H1 (cell line): Measurements from ENCODE around the gene PATE2. TPM values are rescaled to one million over a fixed set of nuclear protein-coding genes. Genes with fewer than 3 reads are reported as not detected.

ENCODE experiments used
- PHF8 ChIP-seq: fragments of 200-600 bp; sonication (generic); conservative IDR thresholded peaks from 2 replicates; pipeline ENCODE4 v1.7.1; 2012; ENCODE audit warnings: low read depth, mild to moderate bottlenecking, inconsistent platforms, low read length, moderate library complexity
- polyA plus RNA-seq, 7 experiments: library from polyadenylated mRNA; depleted of rRNA in 3 of 7; stranded (reverse) in 5 of 7; unstranded in 2 of 7; fragments of >200 nt in 5 of 7; fragments of 200-250 nt in 2 of 7; gene quantifications; 1 replicate in 5 of 7; 2 replicates in 1 of 7; 4 replicates in 1 of 7; pipeline versions ENCODE4 v1.2.1 to v1.2.3, GENCODE V29; 2011 to 2013; ENCODE audit warnings: missing spikeins in 2 of 7, mixed read lengths in 2 of 7
- total RNA-seq: library from RNA; stranded (reverse); fragmentation: NEBNext Ultra II Directional; extraction: Animal tissue kit (Norgen Biotek cat#: 25700); gene quantifications from 2 replicates; pipeline ENCODE4 v1.2.1, GENCODE V29; 2021

Gene PATE2
- total and polyA plus RNA-seq, 2 of the 8 experiments (the other 6 are each of a cell fraction or from before 2014, with no cell fraction given): 0.14 TPM; not detected in 1

DNA sequence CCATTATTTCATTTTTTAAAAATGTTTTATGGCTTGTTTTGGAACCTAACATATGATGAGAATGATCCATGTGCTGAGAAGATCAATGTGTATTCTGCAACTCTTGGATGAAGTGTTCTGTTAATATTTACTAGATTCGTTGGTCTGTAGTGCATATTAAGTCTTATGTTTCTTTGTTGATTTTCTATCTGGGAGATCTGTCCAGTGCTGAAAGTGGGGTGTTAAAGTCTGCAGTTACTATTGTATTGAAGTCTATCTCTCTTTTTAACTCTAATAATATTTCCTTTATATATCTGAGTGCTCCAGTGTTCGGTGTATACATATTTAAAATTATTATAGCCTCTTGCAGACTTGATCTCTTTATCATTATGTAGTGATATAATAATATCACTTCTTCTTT is 21.2 kb upstream of the PATE2 start (continued):
- no peak for TF ChIP-seq PHF8
